HUES6 (cell line): ENCODE measurements around the gene CYP24A1.

ENCODE experiments used
- H3K27ac ChIP-seq: 2 replicates; pipeline ENCODE4 v1.7.0; 2013; ENCODE audit warnings: low read depth, mild to moderate bottlenecking, low read length, inconsistent platforms
- H3K27me3 ChIP-seq: 2 replicates; pipeline ENCODE4 v1.6.1; 2013; ENCODE audit warnings: low read length; ENCODE audit not compliant: control insufficient read depth, insufficient read depth
- H3K36me3 ChIP-seq: 2 replicates; pipeline ENCODE4 v1.6.1; 2013; ENCODE audit warnings: low read length; ENCODE audit not compliant: control insufficient read depth, insufficient read depth
- H3K4me1 ChIP-seq: 2 replicates; pipeline ENCODE4 v1.6.1; 2013; ENCODE audit warnings: low read length; ENCODE audit not compliant: control insufficient read depth, insufficient read depth
- H3K4me3 ChIP-seq: 2 replicates; pipeline ENCODE4 v1.5.1; 2013; ENCODE audit warnings: low read depth, low read length
- H3K9ac ChIP-seq: one replicate; pipeline ENCODE4 v1.6.1; 2013; ENCODE audit warnings: mild to moderate bottlenecking, low read length
- H3K9me3 ChIP-seq: 2 replicates; pipeline ENCODE4 v1.6.1; 2013; ENCODE audit warnings: low read depth, low read length; ENCODE audit not compliant: control insufficient read depth, insufficient read depth

Gene CYP24A1

GRCh38 chr20:54106162-54106561, 67.6 kb downstream of the CYP24A1 start:
- Histone ChIP-seq H3K4me3 (no peak overlapping the region), H3K9ac (no peak overlapping the region), H3K9me3 (no peaks in the 10 kb centered on the region), H3K36me3 (no peaks in the 10 kb centered on the region), H3K27ac (no peak overlapping the region), H3K4me1 (peaks cover 3% of the 10 kb centered on the region; the same call in 1 of the 2 replicates), H3K27me3 (no peaks in the 10 kb centered on the region)

- Histone ChIP-seq H3K9ac (no peak overlapping the region), H3K27me3 (no peaks in the 10 kb centered on the region), H3K36me3 (no peaks in the 10 kb centered on the region), H3K4me3 (no peak overlapping the region), H3K4me1 (peaks cover 3% of the 10 kb centered on the region; the same call in 1 of the 2 replicates), H3K27ac (no peak overlapping the region), H3K9me3 (no peaks in the 10 kb centered on the region)
Measured at GRCh38 chr20:54105653-54106052, 68.1 kb downstream of the CYP24A1 start.

DNA sequence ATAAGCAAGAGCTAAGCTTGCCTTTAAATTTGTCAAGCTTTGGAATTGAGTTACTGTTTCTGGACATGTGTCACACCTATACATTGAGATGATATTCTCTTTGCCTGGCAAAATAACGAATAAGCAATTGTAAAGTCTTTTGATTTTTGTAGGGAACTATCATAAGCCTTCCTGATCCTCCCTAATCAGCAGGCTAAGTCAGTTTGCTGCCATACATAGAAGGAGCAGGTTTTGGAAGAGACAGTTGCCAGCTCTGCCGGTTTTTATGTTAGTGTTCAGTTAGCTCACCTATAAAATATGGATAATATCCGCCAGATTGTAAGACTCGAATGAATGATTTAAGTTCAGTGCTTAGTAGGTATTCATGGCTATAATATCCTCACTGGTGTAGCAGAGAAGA, 69.0 kb downstream of the CYP24A1 start:
- no peak overlapping the region for H3K4me3 ChIP-seq
- H3K9me3 ChIP-seq, result no peaks in the 10 kb centered on the region
- H3K36me3 ChIP-seq, result no peaks in the 10 kb centered on the region
- H3K9ac ChIP-seq, result no peak overlapping the region
- H3K27ac ChIP-seq, result no peak overlapping the region
- H3K4me1 ChIP-seq, result peaks cover 3% of the 10 kb centered on the region; the same call in 1 of the 2 replicates
- H3K27me3 ChIP-seq, result no peaks in the 10 kb centered on the region

- Histone ChIP-seq H3K27ac (no peak overlapping the region), H3K4me3 (no peak overlapping the region), H3K9ac (no peak overlapping the region), H3K9me3 (no peaks in the 10 kb centered on the region), H3K4me1 (peaks cover 3% of the 10 kb centered on the region; the same call in 1 of the 2 replicates), H3K27me3 (no peaks in the 10 kb centered on the region), H3K36me3 (no peaks in the 10 kb centered on the region)
Measured at GRCh38 chr20:54103762-54104600, 69.8 kb downstream of the CYP24A1 start.
